Measurements from ENCODE around the gene PADI1.

- TF ChIP-seq ZFP36 (IDR thresholded peaks at IDR 0.05; ENCODE audit: borderline replicate concordance, partially characterized antibody) (no peak), CTCF (IDR thresholded peaks at IDR 0.05) (no peak), RFX5 (IDR thresholded peaks at IDR 0.05) (no peak), RCOR1 (IDR thresholded peaks at IDR 0.05; ENCODE audit: low read depth, low read length) (no peak), CHD4 (IDR thresholded peaks at IDR 0.05; ENCODE audit: borderline replicate concordance) (no peak), CHD2 (IDR thresholded peaks at IDR 0.05; ENCODE audit: low read length, partially characterized antibody) (no peak), HOXA7 (CRISPR knock-in tag; IDR thresholded peaks at IDR 0.05) (no peak)
- TF ChIP-seq, protein P1, sequence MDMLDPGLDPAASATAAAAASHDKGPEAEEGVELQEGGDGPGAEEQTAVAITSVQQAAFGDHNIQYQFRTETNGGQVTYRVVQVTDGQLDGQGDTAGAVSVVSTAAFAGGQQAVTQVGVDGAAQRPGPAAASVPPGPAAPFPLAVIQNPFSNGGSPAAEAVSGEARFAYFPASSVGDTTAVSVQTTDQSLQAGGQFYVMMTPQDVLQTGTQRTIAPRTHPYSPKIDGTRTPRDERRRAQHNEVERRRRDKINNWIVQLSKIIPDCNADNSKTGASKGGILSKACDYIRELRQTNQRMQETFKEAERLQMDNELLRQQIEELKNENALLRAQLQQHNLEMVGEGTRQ (IDR thresholded peaks at IDR 0.05) = no peak
These were observed 12.3 kb upstream of the PADI1 start for GRCh38 chr1:17192394-17193221.
